ENCODE data around the gene TMEM141.
A peak's percentile ranks its signal among the peaks of the same experiment; 100 is the strongest.
"Not testable (repeated sequence)": the region's sequence is repeated elsewhere in the genome, so short reads cannot be mapped to it uniquely, and the experiment has no call there.

The TMEM141 gene

DNA sequence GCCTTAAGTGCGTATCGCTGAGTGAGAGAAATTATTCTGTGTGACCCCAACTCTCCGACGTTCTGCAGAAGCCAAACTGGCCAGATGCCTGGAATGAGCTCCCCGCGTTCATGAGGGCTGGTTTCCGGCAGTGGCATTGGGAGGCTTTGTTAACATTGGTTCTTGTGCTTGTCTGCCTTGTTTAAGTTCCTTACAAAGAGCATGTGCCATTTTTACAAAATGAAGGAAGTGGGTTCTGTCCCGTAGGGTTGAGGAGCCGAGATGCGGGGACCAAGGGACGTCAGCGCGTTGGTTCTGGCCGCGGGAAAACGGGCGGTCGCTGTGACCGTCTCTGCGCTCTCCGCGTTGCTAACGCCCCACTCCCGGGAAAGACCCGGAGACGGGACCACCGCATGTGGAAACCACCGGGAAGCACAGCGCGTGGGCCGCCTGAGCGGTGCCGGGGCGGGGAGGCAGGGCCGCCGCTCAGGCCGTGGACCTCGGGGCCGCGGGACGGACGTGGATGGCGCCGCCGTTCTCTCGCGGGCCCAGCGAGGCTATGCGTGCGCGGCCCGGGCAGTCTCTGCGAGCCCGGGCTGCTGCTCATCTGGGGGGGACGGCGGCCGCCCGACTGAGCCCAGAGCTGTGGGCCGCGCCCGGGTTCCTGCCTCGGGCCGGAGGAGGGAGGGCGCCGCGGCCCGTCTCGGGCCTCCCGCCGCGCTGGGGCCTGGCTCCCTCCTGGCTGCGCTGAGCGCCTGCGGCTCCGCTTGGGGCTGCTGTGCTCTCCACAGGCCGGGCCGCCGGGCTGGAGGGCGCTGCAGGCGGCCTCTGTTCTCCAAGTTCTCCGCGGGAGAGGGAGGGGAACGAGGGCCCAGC lies 30.1 kb downstream of the TMEM141 start:
- DNase-seq = no peak

- DNase-seq = no peak
Observed at GRCh38 chr9:136821826-136822544, 30.8 kb downstream of the TMEM141 start.

DNA sequence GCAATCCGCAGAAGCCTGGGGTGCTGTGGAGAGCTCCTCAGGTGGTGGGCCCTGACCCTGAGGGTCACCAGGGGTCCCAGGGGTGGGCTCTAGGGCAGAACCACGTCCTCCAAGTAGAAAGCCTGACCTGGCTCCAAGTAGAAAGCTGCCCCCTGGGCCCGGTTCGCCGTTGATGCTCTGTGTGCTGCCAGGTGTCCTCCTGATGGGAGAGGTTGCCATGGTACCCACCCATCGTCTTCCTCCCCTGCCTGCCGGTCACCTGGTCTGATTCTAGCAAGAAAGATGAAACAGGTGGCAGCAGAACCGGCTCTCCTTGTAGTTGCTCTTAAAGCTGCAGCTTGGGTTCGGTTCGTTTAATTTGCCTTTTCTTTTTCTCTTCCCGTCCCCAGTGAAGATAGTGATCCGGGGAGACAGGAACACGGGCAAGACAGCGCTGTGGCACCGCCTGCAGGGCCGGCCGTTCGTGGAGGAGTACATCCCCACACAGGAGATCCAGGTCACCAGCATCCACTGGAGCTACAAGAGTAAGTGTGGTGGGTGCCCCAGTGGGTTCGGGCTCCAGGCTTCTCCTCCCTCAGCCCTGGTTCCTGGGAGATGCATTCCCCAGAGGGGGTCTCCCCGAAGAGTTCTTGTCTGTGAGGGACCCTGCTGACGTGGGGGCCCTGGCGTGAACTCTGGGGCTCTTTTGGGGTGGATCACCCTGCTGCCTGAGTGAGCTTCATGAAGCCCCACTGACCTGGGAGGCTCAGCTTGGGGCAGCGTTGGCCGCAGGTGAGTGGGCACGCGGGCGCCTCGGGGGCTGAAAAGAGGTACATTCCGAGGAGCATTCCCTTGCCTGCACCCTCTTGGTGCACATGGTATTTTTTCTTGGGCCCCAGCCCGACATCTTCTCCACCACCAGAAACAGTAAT lies 32.2 kb downstream of the TMEM141 start:
- peak; percentile 64 to 73 for DNase-seq

GRCh38 chr9:136824496-136825225 lies 33.5 kb downstream of the TMEM141 start:
- no peak for DNase-seq

GRCh38 chr9:136825295-136826187 lies 34.4 kb downstream of the TMEM141 start:
- no peak for DNase-seq

DNA sequence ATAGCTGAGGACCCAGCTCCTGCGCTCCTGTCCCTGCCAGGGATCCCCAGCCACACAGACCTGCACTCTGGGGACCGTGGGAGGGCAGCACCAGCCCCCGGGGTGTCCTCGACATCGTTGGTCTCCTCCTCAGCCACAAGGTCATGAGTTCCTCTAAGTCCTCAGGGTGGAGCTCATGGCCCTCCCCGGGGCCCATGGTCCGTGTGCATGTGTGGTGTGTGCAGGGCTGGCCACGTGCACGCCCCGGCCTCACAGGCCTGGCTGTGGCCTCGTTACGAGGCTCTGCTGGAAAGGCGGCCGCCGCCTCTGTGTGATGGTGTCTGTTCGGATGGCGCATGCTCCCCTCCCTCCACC lies 35.0 kb downstream of the TMEM141 start:
- DNase-seq = no peak

- no peak for DNase-seq
Observed at GRCh38 chr9:136826703-136827582, 35.8 kb downstream of the TMEM141 start.

- no peak for DNase-seq
Observed at GRCh38 chr9:136827794-136828473, 36.8 kb downstream of the TMEM141 start.

- DNase-seq = no peak
Observed at GRCh38 chr9:136828474-136829140, 37.5 kb downstream of the TMEM141 start.

DNA sequence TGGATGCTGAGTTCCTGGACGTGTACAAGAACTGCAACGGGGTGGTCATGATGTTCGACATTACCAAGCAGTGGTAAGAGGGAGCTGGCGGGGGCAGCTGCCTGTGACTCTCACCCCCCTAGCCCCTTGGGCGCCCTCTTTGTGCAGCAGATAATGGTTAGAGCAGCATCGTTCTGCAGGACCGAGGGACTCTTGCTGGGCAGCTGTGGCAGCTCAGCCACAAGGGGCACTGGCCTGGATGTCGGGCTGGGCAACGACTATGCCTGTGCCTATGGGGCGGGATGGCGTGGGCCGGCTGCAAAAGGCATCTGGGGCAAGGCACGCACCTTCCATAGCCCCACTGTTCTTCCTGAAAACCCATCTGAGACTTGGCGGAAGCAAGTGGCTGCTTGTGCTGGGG lies 38.3 kb downstream of the TMEM141 start:
- no peak for DNase-seq

DNA sequence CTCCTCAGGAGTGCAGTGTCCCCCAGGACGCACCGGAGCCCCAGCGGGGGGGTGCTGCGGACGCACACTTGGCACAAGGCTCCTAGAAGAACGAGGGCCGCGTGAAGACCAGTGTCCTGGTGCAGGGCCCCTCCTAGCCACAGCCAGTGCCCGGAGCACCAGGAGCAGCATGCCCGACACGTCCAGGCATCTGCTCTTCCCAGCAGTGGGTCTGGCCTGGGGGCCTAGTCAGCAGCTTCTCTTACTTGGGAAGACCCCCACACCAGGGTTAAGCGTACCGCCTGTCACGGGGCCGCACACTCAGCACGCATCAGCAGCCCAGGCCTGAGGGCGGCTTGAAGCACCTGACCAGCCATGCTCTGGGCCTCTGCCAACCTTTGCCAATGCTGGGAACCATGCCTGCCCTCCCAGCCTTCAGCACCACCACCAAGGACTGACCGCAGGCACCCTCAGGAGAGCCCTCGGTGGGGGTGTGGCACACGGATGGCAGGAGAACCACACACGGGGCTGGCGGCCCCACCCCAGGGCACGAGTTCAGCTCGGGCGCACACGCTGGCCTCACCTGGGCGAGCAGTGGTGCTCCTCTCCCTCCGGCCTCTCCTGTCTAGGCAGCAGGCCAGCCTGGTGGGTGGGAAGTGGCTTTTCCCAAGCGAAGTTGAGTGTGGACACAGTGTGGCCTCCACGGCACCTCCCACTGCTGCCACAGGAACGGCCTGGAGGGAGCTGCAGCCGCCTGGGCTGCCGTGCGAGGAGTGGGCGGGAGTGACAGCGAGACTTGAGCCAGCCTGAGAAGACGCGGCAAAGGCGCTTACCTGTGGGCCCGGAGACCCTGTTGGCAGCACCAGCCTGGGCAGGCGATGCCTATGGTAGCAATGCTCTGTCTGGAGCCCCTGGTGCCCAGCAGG lies 39.1 kb downstream of the TMEM141 start:
- no peak for DNase-seq

GRCh38 chr9:136831002-136831719 lies 40.0 kb downstream of the TMEM141 start:
- DNase-seq = no peak

- DNase-seq = no peak
Observed at GRCh38 chr9:136831720-136832104, 40.6 kb downstream of the TMEM141 start.

DNA sequence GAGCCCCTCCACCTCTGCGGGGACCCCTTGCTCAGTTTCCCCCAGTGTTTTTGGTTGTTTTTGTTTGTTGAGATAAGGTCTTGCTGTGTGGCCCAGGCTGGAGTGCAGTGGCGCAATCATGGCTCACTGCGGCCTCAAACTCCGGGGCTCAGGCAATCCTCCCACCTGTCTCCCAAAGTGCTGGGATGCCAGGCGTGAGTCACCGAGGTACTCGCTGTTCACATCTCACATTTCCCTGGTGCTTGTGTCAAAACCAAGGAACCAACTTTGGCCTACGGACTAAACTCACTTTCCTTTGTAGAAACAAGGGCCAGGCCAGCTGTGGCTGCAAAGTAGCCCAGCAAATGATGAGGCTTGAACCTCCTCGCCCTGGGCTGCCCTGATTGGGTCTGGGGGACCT lies 41.4 kb downstream of the TMEM141 start:
- DNase-seq = no peak

- not testable (repeated sequence) for DNase-seq
Observed at GRCh38 chr9:136833381-136834048, 42.4 kb downstream of the TMEM141 start.

GRCh38 chr9:136835162-136835931 lies 44.2 kb downstream of the TMEM141 start:
- no peak for DNase-seq

Measured in NCI-H526 (cell line).